HCT116 (cell line): ENCODE results near the gene RXRA.

ENCODE experiments used
- EZH2phosphoT487 ChIP-seq: fragments of 200-600 bp; IDR thresholded peaks from 2 replicates; pipeline ENCODE4 v1.6.1; 2018; ENCODE audit warnings: antibody characterized with exemption, borderline replicate concordance
- POLR2A ChIP-seq: IDR thresholded peaks from 2 replicates; pipeline ENCODE4 v1.7.0; 2011; ENCODE audit warnings: borderline replicate concordance; ENCODE audit not compliant: insufficient read depth, insufficient read length; ENCODE audit errors: extremely low read depth
- POLR2AphosphoS5 ChIP-seq: IDR thresholded peaks from 2 replicates; pipeline ENCODE4 v1.6.1; 2011; ENCODE audit warnings: mild to moderate bottlenecking, low read depth, low read length, moderate library complexity
- REST ChIP-seq: IDR thresholded peaks from 2 replicates; pipeline ENCODE4 v1.6.1; 2012; ENCODE audit warnings: low read depth
- SIN3A ChIP-seq: IDR thresholded peaks from 2 replicates; pipeline ENCODE4 v1.6.1; 2012; ENCODE audit warnings: low read depth
- SP1 ChIP-seq: IDR thresholded peaks from 2 replicates; pipeline ENCODE4 v1.6.1; 2012; ENCODE audit warnings: low read depth
- ZFX ChIP-seq: fragments of 450-650 bp; IDR thresholded peaks from 2 replicates; pipeline ENCODE4 v1.6.1; 2017
- TF ChIP-seq, protein P1 (sequence below), 3 experiments: fragments of 200-600 bp in 1 of 3; sonication (generic) in 1 of 3; IDR thresholded peaks in 2 of 3; conservative IDR thresholded peaks in 1 of 3; 2 replicates each; pipeline ENCODE4 v1.5.1; 2012 to 2017; ENCODE audit warnings: low read depth in 2 of 3, low read length in 2 of 3, antibody characterized with exemption in 1 of 3, borderline replicate concordance in 1 of 3, control low read depth in 1 of 3, mild to moderate bottlenecking in 1 of 3, mixed read lengths in 1 of 3, mixed run types in 1 of 3, moderate library complexity in 1 of 3; ENCODE audit not compliant: insufficient read depth in 1 of 3
- TF ChIP-seq, protein P2 (sequence below): IDR thresholded peaks from 2 replicates; pipeline ENCODE4 v1.6.1; 2012

DNA sequence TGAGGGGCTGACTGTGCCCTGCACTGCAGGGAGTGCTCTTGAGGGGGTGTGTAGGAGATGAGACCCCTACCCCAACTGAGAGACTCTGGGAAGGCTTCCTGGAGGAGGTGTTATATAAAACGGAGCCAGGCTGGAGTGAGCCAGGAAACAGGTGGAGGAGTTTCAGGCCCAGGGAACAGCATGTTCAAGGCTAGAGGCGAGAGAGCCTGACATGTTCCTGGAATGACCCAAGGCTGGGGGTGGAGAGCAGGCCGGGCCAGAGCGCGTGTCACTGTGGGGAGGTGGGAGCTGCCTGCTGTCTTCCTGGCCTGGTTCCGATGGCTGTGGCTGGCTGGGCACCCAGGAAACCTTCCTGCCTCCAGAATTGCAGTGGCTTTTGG lies 48.7 kb downstream of the RXRA start:
- TF ChIP-seq POLR2AphosphoS5 = no peak
- TF ChIP-seq POLR2A = no peak
- TF ChIP-seq, protein P1, sequence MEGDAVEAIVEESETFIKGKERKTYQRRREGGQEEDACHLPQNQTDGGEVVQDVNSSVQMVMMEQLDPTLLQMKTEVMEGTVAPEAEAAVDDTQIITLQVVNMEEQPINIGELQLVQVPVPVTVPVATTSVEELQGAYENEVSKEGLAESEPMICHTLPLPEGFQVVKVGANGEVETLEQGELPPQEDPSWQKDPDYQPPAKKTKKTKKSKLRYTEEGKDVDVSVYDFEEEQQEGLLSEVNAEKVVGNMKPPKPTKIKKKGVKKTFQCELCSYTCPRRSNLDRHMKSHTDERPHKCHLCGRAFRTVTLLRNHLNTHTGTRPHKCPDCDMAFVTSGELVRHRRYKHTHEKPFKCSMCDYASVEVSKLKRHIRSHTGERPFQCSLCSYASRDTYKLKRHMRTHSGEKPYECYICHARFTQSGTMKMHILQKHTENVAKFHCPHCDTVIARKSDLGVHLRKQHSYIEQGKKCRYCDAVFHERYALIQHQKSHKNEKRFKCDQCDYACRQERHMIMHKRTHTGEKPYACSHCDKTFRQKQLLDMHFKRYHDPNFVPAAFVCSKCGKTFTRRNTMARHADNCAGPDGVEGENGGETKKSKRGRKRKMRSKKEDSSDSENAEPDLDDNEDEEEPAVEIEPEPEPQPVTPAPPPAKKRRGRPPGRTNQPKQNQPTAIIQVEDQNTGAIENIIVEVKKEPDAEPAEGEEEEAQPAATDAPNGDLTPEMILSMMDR (IDR thresholded peaks at IDR 0.05 in 2 of 3, conservative IDR thresholded peaks at IDR 0.05 in 1 of 3; ENCODE audit: borderline replicate concordance in 1 of 3, insufficient read depth in 1 of 3, low read depth in 2 of 3, low read length in 2 of 3) = no peak
- TF ChIP-seq, protein P2, sequence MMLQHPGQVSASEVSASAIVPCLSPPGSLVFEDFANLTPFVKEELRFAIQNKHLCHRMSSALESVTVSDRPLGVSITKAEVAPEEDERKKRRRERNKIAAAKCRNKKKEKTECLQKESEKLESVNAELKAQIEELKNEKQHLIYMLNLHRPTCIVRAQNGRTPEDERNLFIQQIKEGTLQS = no peak
- no peak for TF ChIP-seq SIN3A
- no peak for TF ChIP-seq ZFX
- TF ChIP-seq SP1 = no peak
- TF ChIP-seq EZH2phosphoT487 = no peak
- TF ChIP-seq REST = no peak
